HG03571 (cell line): ENCODE data around the gene ANKRD60.

Experiments used
- ATAC-seq: cut with Tn5 transposase; IDR thresholded peaks from one replicate; pipeline ENCODE4 v1.9.1; 2021; ENCODE audit not compliant: unreplicated experiment

The ANKRD60 gene, protein sequence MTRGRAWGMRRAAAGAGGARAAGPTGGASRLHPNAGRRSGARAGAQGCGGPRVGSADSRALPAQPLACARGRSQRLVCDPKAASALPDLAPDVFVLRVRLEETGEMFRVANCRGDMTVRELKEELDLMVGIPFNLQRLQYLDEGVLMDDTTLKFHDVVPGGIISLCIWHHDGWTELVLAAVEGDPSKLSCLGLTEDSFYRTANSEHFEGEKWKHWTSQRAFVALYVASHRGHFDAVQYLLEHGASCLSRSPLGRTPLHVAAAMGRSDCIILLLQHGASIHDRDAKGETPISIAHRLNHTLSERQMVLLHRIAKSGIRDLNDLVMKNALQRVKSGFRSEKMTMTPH

DNA sequence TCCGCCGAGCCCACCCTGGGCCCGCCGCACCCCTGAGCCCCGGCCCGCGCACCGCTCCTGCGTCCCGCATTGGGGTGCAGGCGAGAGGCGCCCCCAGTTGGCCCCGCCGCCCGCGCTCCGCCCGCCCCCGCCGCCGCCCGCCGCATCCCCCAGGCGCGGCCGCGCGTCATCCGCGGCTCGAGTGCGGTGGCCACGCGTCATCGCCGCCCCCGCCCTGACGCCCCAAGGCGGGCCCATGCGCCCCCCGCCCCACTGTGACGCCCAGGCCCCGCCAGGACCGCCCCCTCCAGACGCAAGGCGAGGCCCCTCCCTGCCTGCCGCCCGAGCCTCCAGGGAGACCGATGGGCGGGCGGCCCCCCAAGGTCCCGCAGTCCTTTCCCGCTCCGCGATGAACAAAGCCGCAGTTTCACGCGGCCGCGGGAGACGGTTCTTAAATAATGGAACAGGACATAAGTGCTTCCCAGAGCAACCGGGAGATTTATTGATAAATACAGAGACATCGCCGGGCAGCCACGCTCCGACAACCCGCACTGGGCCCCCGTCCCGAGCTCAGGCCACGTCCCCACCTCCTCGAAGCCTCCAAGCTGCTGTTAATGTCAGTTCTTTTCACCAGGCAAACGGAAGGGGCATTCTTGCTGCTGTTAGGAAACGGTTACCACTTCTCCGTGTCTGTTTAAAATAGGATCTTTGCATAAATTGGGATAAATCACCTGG lies at the start of gene ANKRD60:
TSS of gene ANKRD60 (minus strand) at position 170 of the 714 bp plus-strand sequence. CDS start at position 170, 0 bp downstream.
- ATAC-seq: no peak

DNA sequence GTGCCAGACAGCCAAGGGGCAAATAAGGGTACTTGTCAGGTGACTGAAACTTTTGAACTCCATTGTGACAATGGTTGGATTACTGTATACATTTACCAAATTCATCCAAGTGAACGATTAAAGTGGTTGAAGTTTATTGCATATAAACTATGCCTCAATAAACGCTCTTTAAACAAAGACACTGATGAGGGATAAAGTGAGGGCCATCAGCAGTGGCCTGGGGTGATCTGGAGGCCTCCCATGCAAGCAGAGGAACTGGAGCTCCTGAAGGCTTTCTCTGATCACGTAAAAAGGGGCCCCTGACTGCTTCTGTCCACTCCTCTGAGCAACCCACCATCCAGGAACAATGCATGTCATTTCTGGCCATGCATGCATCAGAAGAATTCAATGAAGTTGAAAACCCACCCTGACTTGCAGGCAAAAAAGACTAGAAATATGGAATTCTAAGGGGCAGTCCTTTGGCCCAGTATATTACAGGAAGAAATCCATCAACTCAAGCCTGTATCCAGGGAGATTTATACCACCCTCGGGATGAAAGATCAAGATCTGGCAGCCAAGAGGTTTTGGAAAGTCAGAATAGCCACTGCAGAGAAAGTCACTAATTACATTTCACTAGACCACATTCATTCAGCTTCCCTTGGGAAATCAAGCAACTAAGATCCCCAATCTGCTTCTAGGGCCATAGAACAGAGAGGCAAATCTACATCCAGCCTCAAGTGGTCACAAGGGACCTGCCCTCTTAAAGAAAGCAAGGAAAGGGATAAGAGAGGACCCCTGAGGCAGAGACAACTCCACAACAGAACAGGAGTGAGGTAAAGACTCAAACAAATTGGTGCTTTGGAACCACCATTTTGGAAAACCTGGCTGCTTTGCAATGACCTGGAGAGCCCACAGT lies 49.4 kb upstream of the ANKRD60 start:
- ATAC-seq: no peak

DNA sequence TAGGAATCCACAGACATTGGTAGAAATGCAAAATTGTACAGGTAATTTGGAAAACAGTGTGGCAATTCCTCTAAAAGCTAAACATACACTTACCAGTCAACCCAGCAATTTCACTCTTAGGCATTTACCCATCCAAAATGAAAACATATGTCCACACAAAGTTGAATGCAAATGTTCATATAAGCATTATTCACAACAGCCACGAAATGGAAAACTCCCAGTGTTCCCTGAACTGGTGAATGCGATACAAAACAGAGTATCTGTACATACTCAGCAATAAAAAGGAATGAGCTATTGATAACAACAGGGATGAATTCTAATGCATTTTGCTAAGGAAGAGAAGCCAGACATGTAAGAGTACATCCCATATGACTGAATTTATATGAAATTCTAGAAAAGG lies 48.7 kb upstream of the ANKRD60 start:
- no peak for ATAC-seq

DNA sequence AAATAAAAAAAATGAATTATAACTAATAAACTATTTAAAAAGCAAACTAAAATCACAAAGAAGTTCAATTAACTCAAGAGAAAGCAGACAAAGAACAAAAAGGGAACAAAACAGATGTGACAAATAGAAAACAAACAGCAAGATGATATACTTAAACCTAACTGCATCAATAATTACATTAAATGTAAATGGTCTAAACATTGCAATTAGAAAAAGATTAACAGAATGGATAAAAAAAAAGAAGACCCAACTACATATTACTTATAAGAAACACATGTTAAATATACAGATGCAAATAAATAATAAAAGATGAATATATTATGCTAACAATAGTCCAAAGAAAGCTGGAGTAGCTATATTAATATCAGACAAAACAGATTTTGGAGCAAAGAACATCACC lies 45.9 kb upstream of the ANKRD60 start:
- no peak for ATAC-seq

DNA sequence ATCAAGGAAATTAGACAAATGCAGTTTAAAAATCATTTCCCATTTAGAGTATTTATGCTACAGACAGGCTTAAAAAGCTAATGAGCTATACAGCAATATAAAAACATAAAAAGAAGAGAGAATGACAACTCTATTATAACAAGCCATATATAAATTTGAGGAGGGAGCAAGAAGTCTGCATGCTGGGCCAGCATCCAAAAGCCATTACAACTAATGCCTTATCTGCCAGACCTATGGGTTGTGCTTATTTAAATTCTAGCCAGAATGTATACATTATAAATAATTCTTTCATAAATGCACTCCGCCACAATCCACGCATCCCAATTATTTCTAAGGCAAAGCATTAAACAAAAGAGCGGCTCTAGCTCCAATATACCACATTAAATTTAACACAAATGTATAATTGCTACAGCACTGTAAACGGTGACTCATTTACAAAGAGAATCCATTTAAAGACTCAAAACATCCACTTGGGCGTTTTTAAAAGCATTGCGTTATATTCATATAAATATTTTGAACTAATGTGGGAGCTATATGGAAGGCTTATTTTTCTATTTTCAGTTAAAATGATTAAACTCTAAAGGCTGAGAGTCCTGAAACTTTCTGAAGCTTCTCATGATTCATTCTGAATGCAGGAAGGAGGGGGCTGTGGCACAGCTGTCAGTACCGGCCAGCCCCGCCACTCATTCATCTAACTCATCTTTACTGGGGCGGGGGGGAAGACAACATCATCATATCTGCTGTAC lies 43.3 kb upstream of the ANKRD60 start:
- ATAC-seq: no peak

DNA sequence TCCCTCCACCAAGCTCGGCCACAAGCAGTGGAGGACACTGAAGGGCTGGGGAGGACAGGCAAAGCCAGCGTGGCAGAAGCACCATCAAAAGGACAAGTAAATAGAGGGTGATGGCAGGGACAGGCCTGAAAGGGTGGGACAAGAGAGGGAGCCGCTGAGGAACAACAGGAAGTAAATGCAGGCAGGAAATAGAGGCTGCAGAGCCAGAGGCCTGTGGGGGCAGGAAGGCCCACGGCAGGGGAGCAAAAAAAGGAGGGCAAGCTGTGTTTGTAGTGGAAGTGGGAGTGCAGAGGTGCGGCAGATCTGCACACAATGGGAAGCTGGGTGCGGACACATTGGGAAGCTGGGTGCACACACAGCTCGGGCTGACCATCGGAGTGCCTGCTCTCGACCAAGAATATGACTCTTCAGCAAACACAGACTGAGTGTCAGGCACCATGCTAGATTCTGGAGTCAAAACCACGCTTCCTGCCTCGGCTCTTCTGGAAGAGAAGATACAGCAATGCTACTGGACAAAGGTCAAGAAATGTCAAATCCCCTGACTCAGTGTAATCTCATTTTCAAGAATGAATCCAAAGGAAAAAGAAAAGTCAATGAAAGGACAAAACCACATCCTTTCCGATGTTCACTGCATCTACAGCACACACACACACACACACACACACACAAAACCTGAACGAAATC lies 40.6 kb upstream of the ANKRD60 start:
- ATAC-seq: no peak

DNA sequence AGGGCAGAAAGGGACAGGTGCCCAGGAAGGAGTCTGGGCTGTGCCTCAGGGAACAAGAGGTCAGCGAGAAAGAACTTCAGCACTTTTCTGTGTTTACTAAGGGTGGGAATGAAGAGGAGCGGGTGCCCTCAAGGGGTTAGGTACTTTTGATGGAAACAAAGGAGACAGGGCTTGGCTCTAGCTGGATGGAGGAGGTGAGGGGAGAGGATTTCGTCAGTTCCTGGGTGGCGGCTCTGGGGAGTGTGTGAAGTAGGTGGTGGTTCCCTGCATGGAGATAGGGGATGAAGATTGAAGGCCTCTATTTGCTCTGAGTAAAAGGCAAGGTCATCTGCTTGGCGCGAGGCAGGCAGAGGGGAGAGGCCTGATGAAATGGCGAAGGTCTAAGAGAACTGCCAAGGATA lies 40.0 kb upstream of the ANKRD60 start:
- ATAC-seq: no peak

DNA sequence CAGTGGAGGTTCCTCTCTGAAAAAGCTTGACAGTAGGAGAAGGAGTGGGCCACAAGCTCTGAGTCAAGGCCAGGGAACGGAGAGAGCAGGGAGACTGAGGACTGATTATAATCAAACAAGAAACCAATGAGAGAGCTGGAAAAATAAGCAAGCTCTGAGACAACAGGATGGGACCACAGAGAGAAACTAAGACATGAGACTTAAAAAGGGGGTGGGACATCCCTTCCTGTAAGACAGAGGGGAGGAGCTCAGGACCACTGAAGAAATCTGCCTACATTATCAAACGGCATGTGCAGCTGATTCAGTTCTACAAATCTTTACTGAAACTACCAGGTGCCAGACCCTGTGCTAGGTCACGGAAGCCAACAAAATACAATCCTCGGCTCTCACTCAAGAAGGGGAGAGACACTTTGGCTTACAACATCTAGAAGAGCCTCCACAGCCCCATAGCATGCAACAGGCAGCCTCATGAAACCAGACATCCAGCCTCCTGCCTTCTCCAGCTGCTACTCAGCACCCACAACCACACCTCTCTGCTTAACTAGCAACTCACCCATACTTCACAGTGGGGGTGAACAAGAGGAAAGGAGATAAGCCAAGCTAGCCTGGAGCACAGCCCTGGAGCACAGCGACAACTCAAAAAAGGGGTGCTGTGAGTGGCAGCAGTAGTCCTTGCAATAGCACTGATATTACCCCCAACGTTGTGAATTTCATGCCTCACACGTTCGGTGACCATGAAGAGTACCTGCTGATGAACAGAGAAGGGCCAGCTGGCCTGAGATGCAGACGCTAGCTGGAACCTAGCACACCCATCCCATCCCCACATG lies 39.1 kb upstream of the ANKRD60 start:
- no peak for ATAC-seq

DNA sequence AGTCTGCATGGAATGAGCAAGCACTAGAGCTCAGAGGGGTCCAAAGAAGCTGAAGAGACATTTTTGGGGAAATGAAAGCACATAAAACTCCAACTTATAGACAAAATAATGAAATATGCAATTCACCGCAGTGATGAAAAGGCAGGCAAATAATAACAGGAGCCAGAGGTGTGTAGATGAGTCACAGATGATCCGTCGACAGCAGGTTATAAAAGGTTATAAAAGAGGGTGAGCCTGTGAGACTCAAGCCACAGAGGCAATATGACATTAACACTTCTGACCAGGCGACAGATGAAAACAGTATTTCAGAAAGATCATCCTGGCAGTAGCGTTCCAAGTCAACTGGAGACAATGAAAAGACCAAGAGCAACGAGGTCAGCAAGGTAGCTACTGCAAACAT lies 35.8 kb upstream of the ANKRD60 start:
- ATAC-seq: no peak

DNA sequence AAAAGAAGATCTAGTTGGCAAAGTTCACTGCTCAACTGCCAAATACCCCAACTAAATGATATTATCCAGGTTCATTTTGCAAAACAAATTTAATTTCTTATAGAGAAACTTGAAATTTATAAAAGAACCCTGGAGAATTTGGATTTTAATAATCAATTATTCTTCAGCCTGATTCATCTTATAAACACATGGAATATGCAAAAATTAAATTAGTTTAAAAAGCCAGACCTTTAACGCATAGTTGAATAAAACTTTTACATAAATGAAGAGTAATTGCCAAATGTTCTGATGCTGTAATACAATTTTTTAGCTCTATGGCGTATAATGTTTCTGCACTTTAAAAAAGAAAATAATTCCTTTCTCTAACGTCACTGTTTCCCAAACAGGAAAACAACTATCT lies 33.2 kb upstream of the ANKRD60 start:
- ATAC-seq: no peak

DNA sequence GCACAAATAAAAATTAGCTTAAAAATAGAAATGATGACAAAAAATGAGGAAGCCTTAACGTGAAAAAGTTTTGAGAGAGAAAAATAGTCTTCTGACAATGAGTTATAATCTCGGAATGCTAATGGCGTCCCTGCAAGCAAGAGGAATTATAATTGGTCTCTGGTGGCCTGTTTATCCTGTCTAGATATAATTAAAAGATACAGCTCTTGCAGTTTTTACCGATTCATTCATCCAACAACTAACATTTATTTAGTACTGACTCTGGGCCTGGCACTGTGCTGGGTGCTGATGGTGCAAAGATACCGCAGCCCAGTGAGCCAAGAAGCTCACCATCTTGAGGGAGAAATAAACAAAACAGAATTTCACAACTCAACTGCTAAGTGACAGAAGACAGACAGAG lies 31.6 kb upstream of the ANKRD60 start:
- no peak for ATAC-seq

DNA sequence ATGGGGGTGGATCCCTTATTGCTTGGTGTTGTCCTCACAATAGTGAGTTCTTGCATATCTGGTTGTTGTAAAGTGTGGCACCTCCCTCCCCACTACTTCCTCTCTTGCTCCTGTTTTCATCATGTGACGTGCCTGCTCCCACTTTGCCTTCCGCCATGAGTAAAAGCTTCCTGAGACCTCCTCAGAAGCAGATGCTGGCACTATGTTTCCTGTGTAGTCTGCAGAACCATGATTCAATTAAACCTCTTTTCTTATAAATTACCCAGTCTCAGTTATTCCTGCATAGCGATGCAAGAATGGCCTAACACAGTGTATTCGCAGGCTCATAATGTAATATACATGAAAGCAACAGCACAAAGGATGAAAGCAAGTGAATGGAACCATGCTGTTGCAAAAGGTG lies 28.4 kb upstream of the ANKRD60 start:
- no peak for ATAC-seq

DNA sequence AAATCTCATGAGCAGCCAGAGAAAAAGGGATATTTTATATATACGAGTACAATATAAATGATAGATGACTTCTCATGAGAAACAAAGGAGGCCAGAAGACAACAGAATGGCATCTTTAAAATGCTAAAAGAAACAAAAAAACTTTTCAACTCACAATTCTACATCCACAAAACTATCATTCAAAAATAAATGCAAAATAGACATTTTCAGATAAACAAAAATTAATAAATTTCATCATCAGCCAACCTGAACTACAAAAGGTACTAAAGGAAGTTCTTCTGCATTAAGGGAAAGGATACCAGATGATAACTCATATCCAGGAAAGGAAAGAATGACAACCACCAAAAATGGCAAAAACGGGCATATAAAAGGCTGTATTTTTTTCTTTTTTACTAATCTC lies 27.9 kb upstream of the ANKRD60 start:
- ATAC-seq: no peak

DNA sequence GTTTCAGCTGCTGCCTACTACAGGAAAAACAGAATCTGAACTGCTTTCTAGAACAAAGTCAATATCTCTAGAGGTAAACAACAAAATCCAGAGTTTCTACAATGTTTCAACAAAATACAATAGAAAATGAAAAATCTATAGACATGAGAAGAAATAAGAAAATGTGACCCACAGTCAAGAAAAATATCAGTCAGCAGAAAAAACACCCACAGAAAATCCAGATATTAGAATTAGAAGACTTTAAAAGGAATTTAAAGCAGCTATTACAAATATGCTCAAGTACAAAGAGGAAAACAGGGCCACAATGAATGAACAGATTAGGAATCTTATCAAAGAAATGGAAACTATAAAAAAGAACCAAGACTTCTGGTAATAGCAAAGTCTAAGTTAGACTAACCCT lies 26.4 kb upstream of the ANKRD60 start:
- no peak for ATAC-seq

DNA sequence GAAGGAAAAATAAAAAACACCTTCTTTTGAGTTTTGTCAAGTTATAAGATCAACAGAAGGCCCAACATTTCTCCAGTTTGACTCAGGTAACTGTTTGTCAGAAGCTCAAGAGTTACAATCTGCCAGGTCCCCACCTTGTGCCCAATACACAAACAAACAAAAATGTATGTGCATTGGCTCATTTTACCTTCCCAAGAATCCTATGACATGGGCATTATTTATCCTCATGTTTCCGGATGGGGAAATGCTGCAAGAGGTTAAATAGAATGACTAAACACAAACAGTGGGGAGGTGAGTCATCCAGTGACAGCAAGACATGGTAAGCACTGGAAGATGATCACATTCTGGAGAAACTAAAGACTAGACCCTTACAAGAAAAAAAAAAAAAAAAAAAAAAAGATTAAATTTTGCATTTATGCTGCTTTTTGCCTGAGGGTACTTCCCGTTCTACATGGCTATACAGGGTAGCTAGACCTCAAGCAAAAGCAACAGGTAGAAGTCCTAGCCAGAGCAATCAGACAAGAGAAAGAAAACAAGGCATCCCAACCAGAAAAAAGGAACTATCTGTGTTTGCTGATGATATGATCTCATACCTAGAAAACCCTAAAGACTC lies 23.6 kb upstream of the ANKRD60 start:
- no peak for ATAC-seq

DNA sequence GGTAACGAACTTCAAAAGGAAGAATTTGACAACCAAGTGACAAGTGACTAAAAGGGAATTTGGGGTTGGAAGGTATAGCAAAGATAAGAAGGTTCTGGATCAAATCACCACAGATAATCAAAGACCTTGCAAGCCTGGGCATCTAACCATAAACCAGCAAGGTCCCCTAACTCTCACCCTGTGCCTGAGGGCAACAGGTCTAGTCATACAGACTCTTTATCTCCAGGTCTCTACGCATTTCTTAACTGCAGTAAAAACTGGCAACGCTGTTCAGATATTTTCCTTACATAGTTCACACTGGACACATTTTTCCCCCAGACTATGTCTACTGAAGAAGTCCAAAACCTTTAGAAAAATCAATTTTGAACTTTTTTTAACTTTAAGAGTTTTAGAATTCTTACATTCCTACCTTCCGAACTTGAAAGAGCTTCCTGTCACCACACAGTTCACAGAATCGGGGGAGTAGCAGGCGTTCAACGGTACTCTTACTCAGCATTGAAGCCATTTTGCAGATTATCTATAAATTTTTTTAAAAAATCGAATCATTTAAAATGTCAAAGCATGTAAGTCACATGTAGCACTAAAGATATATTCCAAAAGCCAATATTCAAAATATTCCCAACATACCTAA lies 23.0 kb upstream of the ANKRD60 start:
- ATAC-seq: no peak

DNA sequence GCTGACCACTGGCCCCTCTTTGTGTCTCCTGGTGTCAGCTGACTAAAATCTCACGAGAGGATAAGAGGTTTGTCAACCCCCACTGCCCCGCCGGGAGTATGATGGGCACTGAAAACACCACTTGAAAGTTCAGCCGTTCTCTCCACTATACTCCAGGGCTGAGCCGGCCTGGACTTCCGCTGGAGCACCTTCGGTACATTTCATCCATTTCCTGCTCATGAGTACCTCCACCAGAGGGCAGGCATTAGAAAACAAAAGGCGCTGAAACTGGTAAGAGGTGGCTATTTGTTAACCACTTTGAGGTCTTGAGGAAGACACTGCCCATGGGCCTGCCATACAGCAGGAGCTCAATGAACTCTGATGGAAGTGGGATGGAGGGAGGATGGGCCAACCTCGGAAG lies 17.9 kb upstream of the ANKRD60 start:
- ATAC-seq: no peak

DNA sequence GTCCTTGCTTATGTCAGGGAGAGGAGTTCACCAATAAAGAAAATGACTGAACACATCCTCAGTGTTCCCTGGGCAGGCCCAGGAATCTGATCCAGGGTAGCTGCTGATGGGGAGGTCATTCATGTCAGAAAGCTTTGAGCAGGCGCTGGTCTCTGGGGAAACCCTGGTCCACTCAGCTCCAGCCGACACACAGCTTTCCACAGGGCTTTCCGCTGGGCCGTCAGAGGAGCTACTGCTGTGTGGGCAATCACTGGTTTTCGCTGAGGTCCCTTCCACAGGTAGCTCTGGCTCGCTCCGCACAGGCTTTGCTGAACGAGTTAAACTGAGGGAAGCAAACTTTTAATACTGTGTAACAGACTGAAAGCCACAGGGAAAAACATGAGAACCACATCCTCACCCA lies 17.5 kb upstream of the ANKRD60 start:
- no peak for ATAC-seq
